ENCODE measurements around the gene MIEF2. TPM values are rescaled to one million over a fixed set of nuclear protein-coding genes. Genes with fewer than 3 reads are reported as not detected.
A peak's percentile ranks its signal among the peaks of the same experiment; 100 is the strongest.

MIEF2 gene
- total and polyA plus RNA-seq, 8 donors: 2.1 to 254 (median 9.1) TPM

GRCh38 chr17:18253947-18254821 is 6.3 kb upstream of the MIEF2 start:
- intact Hi-C loops (cut with DNase I; ENCODE audit: low total_unique reads): no loop called here
- Histone ChIP-seq H3K36me3 (peaks cover 51 to 77% (median 73%) of the 10 kb centered on the region in 4 donors), H3K9me3 (no peaks in the 10 kb centered on the region), H3K4me1 (peaks cover 15 to 33% (median 28%) of the 10 kb centered on the region in 4 donors), H3K27ac (no peak overlapping the region), H3K27me3 (no peaks in the 10 kb centered on the region), H3K4me3 (no peak overlapping the region)
- WGBS, 5 donors: 90 to 94% (median 92%) methylated on average over 27 of the region's 27 CpGs
- DNase-seq: no peak
- TF ChIP-seq EP300 (IDR thresholded peaks at IDR 0.05) (no peak), CTCF (IDR thresholded peaks at IDR 0.05) (no peak), POLR2AphosphoS5 (IDR thresholded peaks at IDR 0.05) (no peak), POLR2A (IDR thresholded peaks at IDR 0.05) (no peak)

- Histone ChIP-seq H3K4me3 (no peak overlapping the region), H3K9me3 (no peaks in the 10 kb centered on the region), H3K27ac (no peak overlapping the region), H3K27me3 (no peaks in the 10 kb centered on the region), H3K4me1 (peaks cover 19 to 42% (median 37%) of the 10 kb centered on the region in 4 donors), H3K36me3 (peaks cover 47 to 68% (median 65%) of the 10 kb centered on the region in 4 donors)
- intact Hi-C loops (cut with DNase I; ENCODE audit: low total_unique reads): no loop called here
- 87 to 96% (median 94%) methylated on average over 8 of the region's 8 CpGs for WGBS, 5 donors
- DNase-seq: no peak
- TF ChIP-seq EP300 (IDR thresholded peaks at IDR 0.05) (no peak), POLR2A (IDR thresholded peaks at IDR 0.05) (no peak), CTCF (IDR thresholded peaks at IDR 0.05) (no peak), POLR2AphosphoS5 (IDR thresholded peaks at IDR 0.05) (no peak)
These were observed 5.4 kb upstream of the MIEF2 start for GRCh38 chr17:18254888-18255649.

GRCh38 chr17:18256351-18256750 is 4.1 kb upstream of the MIEF2 start:
- WGBS, 5 donors: 35 to 77% (median 47%) methylated on average over 5 to 11 of the region's 11 CpGs
- TF ChIP-seq CTCF (IDR thresholded peaks at IDR 0.05): no peak
- no peak for TF ChIP-seq POLR2A (IDR thresholded peaks at IDR 0.05)
- no peak for TF ChIP-seq POLR2AphosphoS5 (IDR thresholded peaks at IDR 0.05)
- TF ChIP-seq EP300 (IDR thresholded peaks at IDR 0.05): no peak
- Histone ChIP-seq H3K4me1 (peaks cover 25 to 44% (median 41%) of the 10 kb centered on the region in 4 donors), H3K27me3 (no peaks in the 10 kb centered on the region), H3K36me3 (peaks cover 37 to 55% (median 52%) of the 10 kb centered on the region in 4 donors), H3K4me3 (peak overlapping the region in 1 of 4 donors; percentile 80), H3K9me3 (no peaks in the 10 kb centered on the region), H3K27ac (peak overlapping the region in 1 of 5 donors; percentile 98)
- intact Hi-C loops (cut with DNase I; ENCODE audit: low total_unique reads): no loop called here
- no peak for DNase-seq

DNA sequence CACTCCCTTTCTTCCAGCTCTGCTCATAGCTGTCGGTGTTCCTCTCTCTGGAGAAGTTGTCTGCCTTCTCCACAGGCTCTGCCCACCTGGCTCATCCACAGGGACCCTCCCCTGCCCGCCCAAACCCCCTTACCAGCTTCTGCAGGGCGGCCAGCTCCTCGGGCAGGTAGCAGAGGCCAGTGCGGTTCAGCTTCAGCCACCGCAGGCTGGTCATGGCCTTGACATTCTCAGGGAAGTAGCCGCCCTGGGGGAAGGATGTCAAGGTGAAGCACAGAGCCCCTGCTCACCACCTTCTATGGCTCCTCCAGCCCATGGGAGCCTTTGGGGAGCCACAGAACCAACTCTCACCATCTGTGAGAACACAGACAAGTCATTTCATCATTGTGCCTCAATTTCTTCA is 3.7 kb upstream of the MIEF2 start:
- DNase-seq: no peak
- H3K4me1 ChIP-seq: peaks cover 29 to 49% (median 45%) of the 10 kb centered on the region in 4 donors
- peak overlapping the region in 4 of 5 donors; percentile 94 to 98 (median 96) for H3K27ac ChIP-seq
- peaks cover 33 to 51% (median 48%) of the 10 kb centered on the region in 4 donors for H3K36me3 ChIP-seq
- TF ChIP-seq CTCF (IDR thresholded peaks at IDR 0.05): no peak
- TF ChIP-seq EP300 (IDR thresholded peaks at IDR 0.05): no peak
- no peak for TF ChIP-seq POLR2A (IDR thresholded peaks at IDR 0.05)
- WGBS, 5 donors: 48 to 75% (median 58%) methylated on average over 6 to 7 of the region's 7 CpGs
- no peaks in the 10 kb centered on the region for H3K27me3 ChIP-seq
- intact Hi-C loops (cut with DNase I; ENCODE audit: low total_unique reads): no loop called here
- peak overlapping the region; percentile 79 to 99 (median 80) for H3K4me3 ChIP-seq
- no peaks in the 10 kb centered on the region for H3K9me3 ChIP-seq
